ENCODE results near the gene STEAP2. TPM values are rescaled to one million over a fixed set of nuclear protein-coding genes. Genes with fewer than 3 reads are reported as not detected.
A peak's percentile ranks its signal among the peaks of the same experiment; 100 is the strongest.

The STEAP2 gene
- total and polyA plus RNA-seq, 4 donors: 8.2 to 16.3 (median 8.3) TPM

- H3K4me3 ChIP-seq (ENCODE audit: low read depth, low read length): no peak overlapping the region
- H3K9me3 ChIP-seq (ENCODE audit: control insufficient read depth, insufficient read depth, low read length): no peaks in the 10 kb centered on the region
- DNase-seq (ENCODE audit: low read depth in 4 of 6, low spot score in 6 of 6): no peak
- H3K27ac ChIP-seq (ENCODE audit: low read depth, low read length): no peak overlapping the region
- H3K4me1 ChIP-seq (ENCODE audit: control insufficient read depth, insufficient read depth, low read length): no peaks in the 10 kb centered on the region
- WGBS (ENCODE audit: insufficient coverage): no CpG with 5 or more reads among the region's 2 CpGs
- no peaks in the 10 kb centered on the region for H3K27me3 ChIP-seq (ENCODE audit: control insufficient read depth, insufficient read depth, low read length)
- H3K36me3 ChIP-seq (ENCODE audit: control insufficient read depth, insufficient read depth, low read length): no peaks in the 10 kb centered on the region
Observed at GRCh38 chr7:90229682-90230081, 18.1 kb downstream of the STEAP2 start.

- no CpG with 5 or more reads among the region's 2 CpGs for WGBS (ENCODE audit: insufficient coverage)
- Histone ChIP-seq H3K27me3 (ENCODE audit: control insufficient read depth, insufficient read depth, low read length) (no peaks in the 10 kb centered on the region), H3K4me1 (ENCODE audit: control insufficient read depth, insufficient read depth, low read length) (no peaks in the 10 kb centered on the region)
Observed at GRCh38 chr7:90230834-90231233, 19.3 kb downstream of the STEAP2 start.

GRCh38 chr7:90231304-90231703 is 19.8 kb downstream of the STEAP2 start:
- H3K27me3 ChIP-seq (ENCODE audit: control insufficient read depth, insufficient read depth, low read length): no peaks in the 10 kb centered on the region
- no peaks in the 10 kb centered on the region for H3K4me1 ChIP-seq (ENCODE audit: control insufficient read depth, insufficient read depth, low read length)
- WGBS (ENCODE audit: insufficient coverage): no CpG with 5 or more reads among the region's 3 CpGs
- H3K9me3 ChIP-seq (ENCODE audit: control insufficient read depth, insufficient read depth, low read length): no peaks in the 10 kb centered on the region
- no peak overlapping the region for H3K27ac ChIP-seq (ENCODE audit: low read depth, low read length)
- no peaks in the 10 kb centered on the region for H3K36me3 ChIP-seq (ENCODE audit: control insufficient read depth, insufficient read depth, low read length)
- H3K4me3 ChIP-seq (ENCODE audit: low read depth, low read length): no peak overlapping the region
- DNase-seq (ENCODE audit: low read depth in 4 of 6, low spot score in 6 of 6): no peak

More at GRCh38 chr7:90230834-90231233, 19.3 kb downstream of the STEAP2 start:
- H3K9me3 ChIP-seq (ENCODE audit: control insufficient read depth, insufficient read depth, low read length): no peaks in the 10 kb centered on the region
- H3K27ac ChIP-seq (ENCODE audit: low read depth, low read length): no peak overlapping the region
- no peak for DNase-seq (ENCODE audit: low read depth in 4 of 6, low spot score in 6 of 6)
- no peaks in the 10 kb centered on the region for H3K36me3 ChIP-seq (ENCODE audit: control insufficient read depth, insufficient read depth, low read length)
- no peak overlapping the region for H3K4me3 ChIP-seq (ENCODE audit: low read depth, low read length)

- Histone ChIP-seq H3K9me3 (ENCODE audit: control insufficient read depth, insufficient read depth, low read length) (no peaks in the 10 kb centered on the region), H3K36me3 (ENCODE audit: control insufficient read depth, insufficient read depth, low read length) (no peaks in the 10 kb centered on the region), H3K4me3 (ENCODE audit: low read depth, low read length) (no peak overlapping the region), H3K4me1 (ENCODE audit: control insufficient read depth, insufficient read depth, low read length) (no peaks in the 10 kb centered on the region), H3K27ac (ENCODE audit: low read depth, low read length) (no peak overlapping the region), H3K27me3 (ENCODE audit: control insufficient read depth, insufficient read depth, low read length) (no peaks in the 10 kb centered on the region)
- peak in 1 of 6 donors; percentile 70 for DNase-seq (ENCODE audit: low read depth in 4 of 6, low spot score in 6 of 6)
- WGBS (ENCODE audit: insufficient coverage): no CpG with 5 or more reads among the region's 5 CpGs
Observed at GRCh38 chr7:90232430-90232829, 20.9 kb downstream of the STEAP2 start.

- H3K4me1 ChIP-seq (ENCODE audit: control insufficient read depth, insufficient read depth, low read length): no peaks in the 10 kb centered on the region
- no peak overlapping the region for H3K27ac ChIP-seq (ENCODE audit: low read depth, low read length)
- no peak overlapping the region for H3K4me3 ChIP-seq (ENCODE audit: low read depth, low read length)
- no peaks in the 10 kb centered on the region for H3K36me3 ChIP-seq (ENCODE audit: control insufficient read depth, insufficient read depth, low read length)
- no CpG with 5 or more reads among the region's 6 CpGs for WGBS (ENCODE audit: insufficient coverage)
- H3K9me3 ChIP-seq (ENCODE audit: control insufficient read depth, insufficient read depth, low read length): no peaks in the 10 kb centered on the region
- DNase-seq (ENCODE audit: low read depth in 4 of 6, low spot score in 6 of 6): no peak
- no peaks in the 10 kb centered on the region for H3K27me3 ChIP-seq (ENCODE audit: control insufficient read depth, insufficient read depth, low read length)
Observed at GRCh38 chr7:90233569-90233968, 22.0 kb downstream of the STEAP2 start.

GRCh38 chr7:90236721-90237289 is 25.3 kb downstream of the STEAP2 start:
- Histone ChIP-seq H3K27ac (ENCODE audit: low read depth, low read length) (no peak overlapping the region), H3K27me3 (ENCODE audit: control insufficient read depth, insufficient read depth, low read length) (no peaks in the 10 kb centered on the region), H3K36me3 (ENCODE audit: control insufficient read depth, insufficient read depth, low read length) (no peaks in the 10 kb centered on the region), H3K9me3 (ENCODE audit: control insufficient read depth, insufficient read depth, low read length) (no peaks in the 10 kb centered on the region), H3K4me3 (ENCODE audit: low read depth, low read length) (no peak overlapping the region), H3K4me1 (ENCODE audit: control insufficient read depth, insufficient read depth, low read length) (no peaks in the 10 kb centered on the region)
- DNase-seq (ENCODE audit: low read depth in 4 of 6, low spot score in 6 of 6): no peak
- no CpG with 5 or more reads among the region's 1 CpG for WGBS (ENCODE audit: insufficient coverage)

DNA sequence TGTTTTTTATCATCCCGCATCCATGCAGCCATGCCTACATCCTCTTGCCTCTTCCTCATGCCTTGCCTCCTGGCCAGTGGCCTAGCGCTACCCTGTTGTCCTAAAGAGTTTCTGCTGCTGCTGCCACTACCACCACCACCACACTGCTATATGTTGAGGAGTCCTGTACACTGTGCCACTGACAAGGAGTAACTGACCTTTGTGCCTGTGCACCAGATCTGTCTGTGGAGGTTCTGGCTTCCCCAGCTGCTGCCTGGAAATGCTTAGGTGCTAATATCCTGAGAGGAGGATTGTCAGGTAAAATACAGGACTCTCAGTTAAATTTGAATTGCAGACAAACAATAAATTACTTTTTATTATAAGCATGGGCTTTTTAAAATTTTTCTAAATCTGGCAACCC is 26.5 kb downstream of the STEAP2 start:
- Histone ChIP-seq H3K36me3 (ENCODE audit: control insufficient read depth, insufficient read depth, low read length) (no peaks in the 10 kb centered on the region), H3K4me3 (ENCODE audit: low read depth, low read length) (no peak overlapping the region), H3K27ac (ENCODE audit: low read depth, low read length) (no peak overlapping the region), H3K9me3 (ENCODE audit: control insufficient read depth, insufficient read depth, low read length) (no peaks in the 10 kb centered on the region), H3K27me3 (ENCODE audit: control insufficient read depth, insufficient read depth, low read length) (no peaks in the 10 kb centered on the region), H3K4me1 (ENCODE audit: control insufficient read depth, insufficient read depth, low read length) (no peaks in the 10 kb centered on the region)
- no peak for DNase-seq (ENCODE audit: low read depth in 4 of 6, low spot score in 6 of 6)
- no CpG with 5 or more reads among the region's 2 CpGs for WGBS (ENCODE audit: insufficient coverage)

GRCh38 chr7:90238583-90238982 is 27.0 kb downstream of the STEAP2 start:
- WGBS (ENCODE audit: insufficient coverage): no CpG with 5 or more reads among the region's 1 CpG
- no peaks in the 10 kb centered on the region for H3K27me3 ChIP-seq (ENCODE audit: control insufficient read depth, insufficient read depth, low read length)
- no peak overlapping the region for H3K27ac ChIP-seq (ENCODE audit: low read depth, low read length)
- no peak for DNase-seq (ENCODE audit: low read depth in 4 of 6, low spot score in 6 of 6)
- H3K4me3 ChIP-seq (ENCODE audit: low read depth, low read length): no peak overlapping the region
- no peaks in the 10 kb centered on the region for H3K9me3 ChIP-seq (ENCODE audit: control insufficient read depth, insufficient read depth, low read length)
- no peaks in the 10 kb centered on the region for H3K4me1 ChIP-seq (ENCODE audit: control insufficient read depth, insufficient read depth, low read length)
- no peaks in the 10 kb centered on the region for H3K36me3 ChIP-seq (ENCODE audit: control insufficient read depth, insufficient read depth, low read length)

- WGBS (ENCODE audit: insufficient coverage): no CpG with 5 or more reads among the region's 3 CpGs
- Histone ChIP-seq H3K36me3 (ENCODE audit: control insufficient read depth, insufficient read depth, low read length) (no peaks in the 10 kb centered on the region), H3K4me3 (ENCODE audit: low read depth, low read length) (no peak overlapping the region), H3K4me1 (ENCODE audit: control insufficient read depth, insufficient read depth, low read length) (peaks cover under 1% of the 10 kb centered on the region), H3K9me3 (ENCODE audit: control insufficient read depth, insufficient read depth, low read length) (no peaks in the 10 kb centered on the region), H3K27ac (ENCODE audit: low read depth, low read length) (no peak overlapping the region), H3K27me3 (ENCODE audit: control insufficient read depth, insufficient read depth, low read length) (no peaks in the 10 kb centered on the region)
- no peak for DNase-seq (ENCODE audit: low read depth in 4 of 6, low spot score in 6 of 6)
Observed at GRCh38 chr7:90239050-90239449, 27.5 kb downstream of the STEAP2 start.

DNA sequence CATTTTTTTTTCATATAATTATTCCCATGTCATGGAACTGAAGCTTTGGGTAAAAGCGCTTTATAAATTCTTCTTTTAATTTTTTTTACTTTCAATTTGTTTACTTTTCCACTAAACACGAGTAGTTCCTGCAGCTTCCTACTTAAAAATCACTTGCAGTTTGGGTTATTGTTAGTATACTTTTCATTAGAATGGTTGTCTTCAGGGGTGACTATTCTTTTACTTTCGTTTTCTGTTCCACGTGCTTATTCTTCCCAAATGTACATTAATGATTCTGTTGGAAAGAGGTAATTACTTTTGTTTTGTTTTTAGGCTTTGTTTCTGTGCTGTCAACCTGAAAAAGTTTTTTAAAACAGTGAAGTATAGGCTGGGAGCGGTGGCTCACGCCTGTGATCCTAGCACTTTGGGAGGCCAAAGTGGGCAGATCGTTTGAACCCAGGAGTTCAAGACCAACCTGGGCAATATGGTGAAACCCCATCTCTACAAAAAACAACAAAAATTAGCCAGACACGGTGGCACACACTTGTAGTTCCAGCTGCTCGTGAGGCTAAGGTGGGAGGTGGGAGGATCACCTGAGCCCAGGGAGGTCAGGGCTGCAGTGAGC is 28.2 kb downstream of the STEAP2 start:
- 100% methylated on average over 3 of the region's 9 CpGs for WGBS (ENCODE audit: insufficient coverage)
- DNase-seq (ENCODE audit: low read depth in 4 of 6, low spot score in 6 of 6): no peak
- H3K4me1 ChIP-seq (ENCODE audit: control insufficient read depth, insufficient read depth, low read length): peaks cover 5% of the 10 kb centered on the region

More for the DNA sequence above, 28.2 kb downstream of the STEAP2 start:
- Histone ChIP-seq H3K27ac (ENCODE audit: low read depth, low read length) (no peak overlapping the region), H3K27me3 (ENCODE audit: control insufficient read depth, insufficient read depth, low read length) (no peaks in the 10 kb centered on the region), H3K9me3 (ENCODE audit: control insufficient read depth, insufficient read depth, low read length) (no peaks in the 10 kb centered on the region), H3K4me3 (ENCODE audit: low read depth, low read length) (no peak overlapping the region), H3K36me3 (ENCODE audit: control insufficient read depth, insufficient read depth, low read length) (no peaks in the 10 kb centered on the region)
